Measurements from ENCODE around the gene SAMD1. TPM values are rescaled to one million over a fixed set of nuclear protein-coding genes. Genes with fewer than 3 reads are reported as not detected.
A peak's percentile ranks its signal among the peaks of the same experiment; 100 is the strongest.
"Not testable (repeated sequence)": the region's sequence is repeated elsewhere in the genome, so short reads cannot be mapped to it uniquely, and the experiment has no call there.

Gene SAMD1
- total RNA-seq, 3 donors from 2014 or later, result 90.0 to 130 (median 112) TPM

- Mint-ChIP-seq H3K4me1 (ENCODE audit: low read depth) (peaks cover 7% of the 10 kb centered on the region), H3K9me3 (no peaks in the 10 kb centered on the region)
- DNase-seq, result no peak
Observed at GRCh38 chr19:14053500-14053899, 37.1 kb downstream of the SAMD1 start.

GRCh38 chr19:14053032-14053431 lies 37.5 kb downstream of the SAMD1 start:
- no peak overlapping the region for H3K4me3 Mint-ChIP-seq
- peaks cover 4% of the 10 kb centered on the region for H3K27me3 Mint-ChIP-seq (ENCODE audit: low read depth)
- DNase-seq (no peak), ATAC-seq (no peak)
- peaks cover 20% of the 10 kb centered on the region for H3K36me3 Mint-ChIP-seq (ENCODE audit: insufficient read depth)
- H3K4me1 Mint-ChIP-seq (ENCODE audit: low read depth), result peaks cover 5% of the 10 kb centered on the region
- no peaks in the 10 kb centered on the region for H3K9me3 Mint-ChIP-seq

More at GRCh38 chr19:14053500-14053899, 37.1 kb downstream of the SAMD1 start:
- Mint-ChIP-seq H3K27me3 (ENCODE audit: low read depth) (peaks cover 8% of the 10 kb centered on the region), H3K4me3 (no peak overlapping the region), H3K36me3 (ENCODE audit: insufficient read depth) (peaks cover 16% of the 10 kb centered on the region)
- no peak for ATAC-seq

- Mint-ChIP-seq H3K9me3 (no peaks in the 10 kb centered on the region), H3K36me3 (ENCODE audit: insufficient read depth) (peaks cover 20% of the 10 kb centered on the region), H3K4me1 (ENCODE audit: low read depth) (peaks cover 3% of the 10 kb centered on the region), H3K4me3 (no peak overlapping the region), H3K27me3 (ENCODE audit: low read depth) (no peaks in the 10 kb centered on the region)
- DNase-seq, result no peak
- no peak for ATAC-seq
Observed at GRCh38 chr19:14052470-14052869, 38.1 kb downstream of the SAMD1 start.

GRCh38 chr19:14051980-14052379 lies 38.6 kb downstream of the SAMD1 start:
- no peak overlapping the region for H3K4me3 Mint-ChIP-seq
- H3K36me3 Mint-ChIP-seq (ENCODE audit: insufficient read depth), result peaks cover 20% of the 10 kb centered on the region
- no peaks in the 10 kb centered on the region for H3K27me3 Mint-ChIP-seq (ENCODE audit: low read depth)
- H3K9me3 Mint-ChIP-seq, result no peaks in the 10 kb centered on the region
- DNase-seq, result no peak
- peaks cover 3% of the 10 kb centered on the region for H3K4me1 Mint-ChIP-seq (ENCODE audit: low read depth)
- no peak for ATAC-seq

GRCh38 chr19:14050961-14051360 lies 39.6 kb downstream of the SAMD1 start:
- H3K4me3 Mint-ChIP-seq; DNase-seq; H3K9me3 Mint-ChIP-seq; ATAC-seq; H3K4me1 Mint-ChIP-seq (ENCODE audit: low read depth); H3K27me3 Mint-ChIP-seq (ENCODE audit: low read depth): not testable (repeated sequence)
- H3K36me3 Mint-ChIP-seq (ENCODE audit: insufficient read depth), result peaks cover 23% of the 10 kb centered on the region

GRCh38 chr19:14050512-14050911 lies 40.0 kb downstream of the SAMD1 start:
- DNase-seq (no peak), ATAC-seq (no peak)
- Mint-ChIP-seq H3K36me3 (ENCODE audit: insufficient read depth) (peaks cover 25% of the 10 kb centered on the region), H3K4me1 (ENCODE audit: low read depth) (peaks cover 3% of the 10 kb centered on the region), H3K4me3 (no peak overlapping the region), H3K27me3 (ENCODE audit: low read depth) (no peaks in the 10 kb centered on the region), H3K9me3 (no peaks in the 10 kb centered on the region)

GRCh38 chr19:14048443-14049153 lies 42.0 kb downstream of the SAMD1 start:
- H3K4me1 Mint-ChIP-seq (ENCODE audit: low read depth), result peaks cover 3% of the 10 kb centered on the region
- no peak overlapping the region for H3K4me3 Mint-ChIP-seq
- H3K36me3 Mint-ChIP-seq (ENCODE audit: insufficient read depth), result peaks cover 25% of the 10 kb centered on the region
- DNase-seq (peak; percentile 81), ATAC-seq (peak; percentile 93 to 94)
- H3K9me3 Mint-ChIP-seq, result no peaks in the 10 kb centered on the region
- no peaks in the 10 kb centered on the region for H3K27me3 Mint-ChIP-seq (ENCODE audit: low read depth)

GRCh38 chr19:14047866-14048265 lies 42.7 kb downstream of the SAMD1 start:
- not testable (repeated sequence) for H3K4me1 Mint-ChIP-seq (ENCODE audit: low read depth); H3K4me3 Mint-ChIP-seq; H3K9me3 Mint-ChIP-seq; ATAC-seq; DNase-seq; H3K27me3 Mint-ChIP-seq (ENCODE audit: low read depth)
- H3K36me3 Mint-ChIP-seq (ENCODE audit: insufficient read depth), result peaks cover 29% of the 10 kb centered on the region

GRCh38 chr19:14042659-14043608 lies 47.6 kb downstream of the SAMD1 start:
- DNase-seq; H3K9me3 Mint-ChIP-seq; H3K27me3 Mint-ChIP-seq (ENCODE audit: low read depth); H3K4me1 Mint-ChIP-seq (ENCODE audit: low read depth); H3K4me3 Mint-ChIP-seq: not testable (repeated sequence)
- peak; percentile 43 to 51 for ATAC-seq
- peaks cover 23% of the 10 kb centered on the region for H3K36me3 Mint-ChIP-seq (ENCODE audit: insufficient read depth)

- no peak for DNase-seq
- H3K36me3 Mint-ChIP-seq (ENCODE audit: insufficient read depth), result peaks cover 22% of the 10 kb centered on the region
- peaks cover 18% of the 10 kb centered on the region for H3K4me1 Mint-ChIP-seq (ENCODE audit: low read depth)
- no peaks in the 10 kb centered on the region for H3K9me3 Mint-ChIP-seq
- H3K4me3 Mint-ChIP-seq, result no peak overlapping the region
- no peaks in the 10 kb centered on the region for H3K27me3 Mint-ChIP-seq (ENCODE audit: low read depth)
- no peak for ATAC-seq
Observed at GRCh38 chr19:14039181-14039580, 51.4 kb downstream of the SAMD1 start.

Other genes starting within 250 kb of the SAMD1 start
- gene NANOS3, start 213.6 kb downstream of the SAMD1 start, total RNA-seq, result under 1 TPM in 1 of 3 donors, not detected in 2; 0.52 TPM
- 1 to 10 TPM; 7.3 to 9.3 (median 8.9) TPM for gene BRME1, start 184.6 kb downstream of the SAMD1 start, total RNA-seq
- gene CC2D1A, start 184.6 kb downstream of the SAMD1 start, total RNA-seq, result 10 to 100 TPM; 34.1 to 40.2 (median 39.6) TPM
- gene PODNL1, start 152.3 kb downstream of the SAMD1 start, total RNA-seq, result under 1 TPM in 2 of 3 donors, not detected in 1; 0.08 to 0.30 TPM
- gene DCAF15, start 138.2 kb downstream of the SAMD1 start, total RNA-seq, result 10 to 100 TPM; 65.2 to 75.4 (median 66.2) TPM
- gene RFX1, start 84.4 kb downstream of the SAMD1 start, total RNA-seq, result 10 to 100 TPM; 11.3 to 13.8 (median 12.3) TPM
- gene RLN3, start 62.6 kb downstream of the SAMD1 start, total RNA-seq, result not detected
- gene IL27RA, start 59.0 kb downstream of the SAMD1 start, total RNA-seq, result 100 to 1,000 TPM in 1 of 3 donors, 10 to 100 TPM in 2; 91.2 to 102 (median 94.0) TPM
- not detected for gene PALM3, start 28.7 kb downstream of the SAMD1 start, total RNA-seq
- under 1 TPM; 0.24 to 0.48 (median 0.43) TPM for gene MISP3, start 18.0 kb downstream of the SAMD1 start, total RNA-seq
- gene C19orf67, start 5.0 kb downstream of the SAMD1 start, total RNA-seq, result under 1 TPM in 1 of 3 donors, not detected in 2; 0.48 TPM
- 10 to 100 TPM; 45.0 to 46.1 (median 45.3) TPM for gene PRKACA, start 27.0 kb upstream of the SAMD1 start, total RNA-seq
- gene ASF1B, start 45.8 kb upstream of the SAMD1 start, total RNA-seq, result 10 to 100 TPM; 18.5 to 26.7 (median 21.0) TPM
- gene ADGRL1, start 115.4 kb upstream of the SAMD1 start, total RNA-seq, result 10 to 100 TPM; 22.2 to 30.2 (median 23.6) TPM

Measured in activated T-cell treated with anti-CD3 and anti-CD28 coated beads, Interleukin-2, amount 50 U/mL, for 4 hours (primary cell).